Measurements from ENCODE around the gene PMEPA1.

PMEPA1 gene

DNA sequence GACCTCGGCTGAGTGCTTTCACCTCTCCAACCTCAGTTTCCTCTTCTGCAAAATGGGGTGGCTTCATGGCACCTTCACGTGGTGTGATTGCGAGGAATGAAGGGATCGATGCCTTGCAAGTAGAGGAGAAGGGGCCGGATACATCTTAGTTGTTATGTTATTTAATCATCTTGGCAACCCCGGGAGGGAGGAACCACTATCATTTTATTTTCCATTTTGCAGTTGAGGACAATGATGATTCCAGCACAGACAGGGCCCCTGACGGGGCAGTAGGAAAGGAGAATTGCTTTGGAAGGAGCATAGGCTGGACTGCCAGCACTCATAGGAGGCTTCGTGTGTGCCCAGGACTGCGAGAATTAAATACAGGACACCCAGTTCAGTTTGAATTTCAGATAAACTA is 2.5 kb upstream of the PMEPA1 start:
- no peak for DNase-seq (ENCODE audit: low read depth in 2 of 3, low spot score in 2 of 3)

DNA sequence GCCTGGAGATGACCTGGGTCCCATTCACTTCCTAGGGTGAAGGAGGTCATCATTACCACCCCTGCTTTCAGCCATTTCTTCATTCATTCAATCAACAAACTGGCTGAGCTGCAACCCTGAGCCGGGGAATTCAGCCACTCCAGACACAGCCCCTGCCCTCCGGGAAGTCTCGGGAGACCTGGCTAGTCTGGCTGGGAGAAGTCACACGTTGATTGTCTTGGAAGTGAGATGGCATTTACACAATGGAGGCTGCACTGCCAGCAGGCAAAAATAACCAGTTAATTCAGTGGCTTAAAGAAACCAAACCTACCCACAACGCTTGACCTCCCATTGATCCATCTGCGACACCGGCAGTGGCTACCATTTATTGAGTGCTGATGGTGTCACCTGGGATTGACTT is 2.0 kb upstream of the PMEPA1 start:
- no peak for DNase-seq (ENCODE audit: low read depth in 2 of 3, low spot score in 2 of 3)

DNA sequence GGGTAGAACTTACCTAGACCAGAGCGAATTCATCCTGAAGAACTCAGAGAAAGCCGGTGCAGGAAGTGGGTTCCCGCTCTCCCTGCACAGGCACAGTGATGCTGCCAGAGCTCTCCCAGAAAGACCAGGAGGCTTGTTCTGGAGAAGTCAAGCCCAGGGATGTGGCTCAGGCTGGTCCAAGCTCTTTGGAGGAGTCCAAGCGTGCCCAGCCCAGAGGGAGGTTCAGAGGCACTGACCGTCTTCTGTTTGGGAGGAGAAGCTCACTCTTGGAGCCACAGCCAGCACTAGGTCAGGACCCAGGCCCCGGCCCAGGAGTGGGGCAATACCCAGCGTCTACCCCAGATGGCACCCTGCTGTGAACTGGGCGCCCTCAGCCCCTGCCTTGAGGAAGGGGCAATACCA is 1.5 kb upstream of the PMEPA1 start:
- DNase-seq (ENCODE audit: low read depth in 2 of 3, low spot score in 2 of 3) = no peak

DNA sequence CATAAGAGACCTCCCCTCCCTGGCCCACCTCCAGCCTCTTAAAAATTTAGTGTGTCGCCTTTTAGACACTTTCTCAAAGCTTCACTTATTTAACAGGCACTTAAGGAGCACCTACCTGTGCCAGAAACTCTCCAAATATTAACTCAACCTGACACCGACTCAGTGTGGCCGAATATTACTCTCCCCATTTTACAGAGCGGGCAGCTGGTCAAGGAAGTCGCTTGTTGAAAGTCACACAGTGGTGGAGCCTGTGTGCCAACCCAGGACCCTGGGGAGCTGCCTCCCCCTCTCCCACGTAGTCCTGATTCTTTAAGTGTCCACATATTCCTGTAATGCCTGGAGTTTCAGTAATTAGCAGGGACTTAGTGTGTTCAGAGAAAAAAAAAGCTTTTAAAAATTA is 1.0 kb upstream of the PMEPA1 start:
- no peak for DNase-seq (ENCODE audit: low read depth in 2 of 3, low spot score in 2 of 3)

DNA sequence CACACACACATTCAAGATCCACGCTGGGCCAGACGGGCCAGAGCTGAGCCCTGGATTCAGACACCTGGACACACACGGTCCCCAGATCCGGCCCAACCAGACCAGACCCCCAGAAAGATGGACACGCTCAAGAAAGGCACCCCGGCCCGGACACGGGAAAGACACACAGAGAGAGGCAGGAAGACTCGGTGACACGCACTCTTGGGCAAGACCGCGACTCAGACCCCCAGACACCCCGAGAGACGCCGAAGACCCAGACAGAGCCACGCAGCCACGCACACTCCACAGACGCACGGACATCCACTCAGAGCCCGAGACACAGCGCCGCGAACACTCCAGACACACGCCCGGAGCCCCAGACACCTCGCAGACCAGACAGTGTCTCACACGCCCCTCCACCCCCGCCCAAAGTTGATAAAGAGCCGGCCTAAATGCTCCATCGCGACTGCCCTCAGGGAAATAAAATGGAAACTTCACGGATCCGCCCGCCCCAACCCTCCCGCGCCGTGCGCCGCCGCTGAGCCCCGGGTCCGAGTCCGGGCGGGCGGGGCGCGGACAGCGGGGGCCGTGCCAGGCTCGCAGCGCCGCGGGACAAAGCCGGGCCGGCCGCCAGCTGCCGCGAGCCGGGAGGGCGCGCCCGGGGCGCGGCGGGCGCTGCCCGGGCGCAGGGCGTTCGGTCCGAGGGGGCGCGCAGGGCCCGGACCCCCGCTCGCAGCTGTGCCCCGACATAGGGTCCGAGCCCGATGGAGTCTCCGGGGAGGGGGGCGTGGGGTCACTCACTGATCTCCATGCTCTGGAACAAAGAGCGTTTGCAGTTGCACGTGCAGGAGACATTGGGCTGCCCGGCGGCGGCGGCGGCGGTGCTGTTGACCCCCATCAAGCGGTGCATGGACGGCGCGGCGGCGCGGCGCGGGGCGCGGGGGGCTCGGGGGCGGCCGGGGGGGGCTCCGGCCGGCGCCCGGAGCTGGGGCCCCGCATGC is 831 bp downstream of the PMEPA1 start:
- no peak for DNase-seq (ENCODE audit: low read depth in 2 of 3, low spot score in 2 of 3)

DNA sequence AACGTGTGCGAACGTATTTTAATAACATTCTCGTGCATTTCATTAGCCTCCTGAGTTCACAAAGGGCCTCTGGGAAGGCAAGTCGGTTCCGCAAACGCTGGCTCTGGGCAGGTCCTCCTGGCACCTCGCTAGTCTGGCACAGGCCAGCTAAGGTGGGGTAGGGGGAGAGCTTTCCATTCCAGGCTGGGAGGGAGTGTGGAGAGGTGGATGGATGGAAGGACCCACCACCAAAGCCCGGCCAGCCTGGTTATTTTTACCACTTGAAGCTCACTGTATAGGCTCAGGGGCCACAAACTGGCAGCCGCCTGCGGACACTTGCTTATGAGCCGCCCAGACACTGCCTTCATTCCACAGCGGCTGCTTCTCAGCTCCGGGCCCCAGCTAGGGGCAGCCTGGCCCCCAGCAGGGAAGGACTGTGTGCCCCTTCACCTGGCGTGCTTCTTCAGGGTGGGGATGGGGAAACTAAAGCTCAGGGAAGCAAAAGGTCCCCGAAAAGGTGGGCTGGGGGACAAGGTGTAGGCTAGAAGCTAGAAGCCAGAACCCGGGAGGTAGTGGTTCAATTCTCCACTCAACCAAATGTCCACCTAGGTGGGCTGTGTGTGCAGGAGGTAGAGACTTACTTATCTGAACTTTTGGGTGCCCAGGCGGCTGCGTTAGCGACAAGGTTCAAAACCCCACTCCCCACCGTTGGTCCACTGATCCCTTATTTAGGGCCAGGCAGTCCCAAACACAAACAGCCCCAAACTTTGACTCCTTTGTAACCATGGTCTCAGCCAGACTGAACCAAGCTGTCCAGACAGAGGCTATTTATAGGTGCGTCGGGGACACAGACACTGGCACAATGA is 1.7 kb downstream of the PMEPA1 start:
- DNase-seq (ENCODE audit: low read depth in 2 of 3, low spot score in 2 of 3) = no peak

DNA sequence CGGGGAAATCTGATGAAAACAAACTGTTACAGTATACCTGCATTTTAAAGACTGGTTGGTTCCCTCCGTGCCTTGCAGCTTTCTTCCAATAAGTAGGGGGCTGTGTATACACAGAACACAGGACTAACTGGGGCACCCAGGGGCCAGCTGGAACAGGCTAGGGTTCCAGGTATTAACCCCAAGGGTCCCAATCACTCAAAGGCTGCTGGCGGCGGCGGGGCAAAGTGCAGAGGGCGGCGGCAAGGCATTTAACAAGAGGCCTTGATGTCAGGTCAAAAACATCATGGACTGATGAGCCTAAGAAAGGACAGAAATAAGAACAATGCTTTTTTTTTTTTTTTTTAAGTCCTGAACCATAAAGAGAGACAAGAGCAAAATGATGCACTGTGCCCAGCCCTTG is 2.5 kb downstream of the PMEPA1 start:
- DNase-seq (ENCODE audit: low read depth in 2 of 3, low spot score in 2 of 3) = no peak

DNA sequence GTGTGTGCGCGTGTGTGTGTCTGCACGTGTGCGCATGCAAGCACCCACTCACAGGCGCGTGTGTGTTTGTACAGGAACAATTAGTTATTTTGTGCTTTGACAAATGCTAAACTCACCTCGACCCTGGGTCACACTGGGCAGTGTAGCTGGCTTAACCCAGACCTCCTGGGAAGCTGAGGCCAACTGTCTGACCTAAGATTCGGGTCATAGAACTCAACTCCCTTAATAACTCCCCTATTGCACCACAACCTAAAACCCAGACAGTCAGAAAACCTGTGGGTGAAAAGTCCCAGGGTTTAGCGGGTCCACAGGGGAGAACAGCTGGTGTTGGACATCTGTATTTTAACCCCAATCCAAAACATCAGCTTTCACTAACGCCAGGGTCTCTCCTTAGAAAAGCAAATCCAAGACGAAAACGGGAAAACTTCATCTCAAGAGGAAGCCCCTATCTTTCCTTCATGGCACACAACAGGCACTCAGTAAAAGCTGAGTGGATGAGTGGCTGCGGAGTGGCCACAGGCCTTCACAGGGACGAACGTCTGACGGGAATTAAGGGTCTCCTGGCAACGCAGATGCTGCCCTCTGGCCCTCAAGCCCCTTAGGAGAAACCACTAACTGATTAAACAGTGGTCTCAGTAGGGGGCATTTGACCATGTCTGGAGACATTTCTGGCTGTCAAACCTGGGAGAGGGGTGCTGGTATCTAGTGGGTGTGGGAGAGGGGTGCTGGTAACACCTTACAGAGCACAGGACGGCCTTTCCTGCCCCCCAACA is 4.5 kb downstream of the PMEPA1 start:
- DNase-seq (ENCODE audit: low read depth in 2 of 3, low spot score in 2 of 3) = no peak

DNA sequence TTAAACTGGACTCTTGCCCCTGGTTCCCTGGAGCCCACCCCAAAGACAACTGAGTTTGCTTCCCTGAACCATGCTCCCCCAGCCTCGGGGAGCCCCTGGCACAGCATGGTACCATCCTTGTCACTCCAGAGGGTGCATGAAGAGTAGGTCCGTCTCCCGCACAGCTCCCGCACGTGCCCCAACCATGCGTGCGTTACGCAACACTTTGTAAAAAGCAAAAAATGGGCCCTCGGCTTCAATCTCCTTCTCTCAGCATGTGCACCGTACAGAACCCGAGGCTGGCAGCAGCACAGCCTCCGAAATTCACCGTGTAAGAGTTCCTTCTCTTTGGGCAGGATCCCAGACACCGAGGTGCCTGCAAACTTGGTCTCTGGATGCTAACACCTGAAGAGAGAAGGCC is 5.6 kb downstream of the PMEPA1 start:
- DNase-seq (ENCODE audit: low read depth in 2 of 3, low spot score in 2 of 3) = no peak

DNA sequence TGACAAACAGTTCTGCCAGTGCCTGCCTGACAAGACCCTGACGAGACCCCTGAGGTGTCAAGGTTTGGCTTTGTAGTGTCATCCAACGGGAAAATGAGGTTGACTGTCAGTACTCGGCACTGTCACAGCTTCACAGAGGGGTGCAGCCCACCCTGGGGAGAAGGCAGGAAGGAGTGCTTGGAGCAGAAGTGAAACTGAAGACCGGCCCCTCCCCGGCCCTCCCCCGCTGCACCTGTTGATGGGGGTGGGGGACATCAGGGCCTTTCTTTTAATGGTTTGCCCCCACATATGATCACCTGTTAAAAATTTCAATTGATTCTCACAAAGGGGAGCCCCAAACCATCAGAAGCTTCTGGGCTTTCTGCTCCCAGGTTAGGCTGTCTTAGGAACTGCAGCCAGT is 6.8 kb downstream of the PMEPA1 start:
- DNase-seq (ENCODE audit: low read depth in 2 of 3, low spot score in 2 of 3) = no peak

DNA sequence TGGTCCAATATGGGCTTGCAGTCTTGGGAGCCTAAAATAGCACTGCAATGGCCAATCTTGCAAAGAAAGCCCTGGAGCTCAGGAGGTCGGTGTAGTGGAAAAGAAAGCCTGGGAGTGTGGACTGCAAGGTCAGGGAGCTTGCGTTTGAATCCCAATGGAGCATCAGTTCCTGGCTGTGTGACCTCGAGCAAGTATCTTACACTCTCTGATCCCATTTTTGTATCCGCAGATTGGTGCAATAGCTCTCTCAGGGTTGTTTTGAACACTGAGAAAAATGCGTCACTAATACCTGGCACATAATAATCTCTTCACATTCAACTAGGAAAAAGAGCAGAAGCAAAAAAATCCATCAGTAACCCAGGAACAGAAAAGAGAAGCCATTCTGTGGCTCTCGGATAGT is 7.3 kb downstream of the PMEPA1 start:
- DNase-seq (ENCODE audit: low read depth in 2 of 3, low spot score in 2 of 3) = no peak

DNA sequence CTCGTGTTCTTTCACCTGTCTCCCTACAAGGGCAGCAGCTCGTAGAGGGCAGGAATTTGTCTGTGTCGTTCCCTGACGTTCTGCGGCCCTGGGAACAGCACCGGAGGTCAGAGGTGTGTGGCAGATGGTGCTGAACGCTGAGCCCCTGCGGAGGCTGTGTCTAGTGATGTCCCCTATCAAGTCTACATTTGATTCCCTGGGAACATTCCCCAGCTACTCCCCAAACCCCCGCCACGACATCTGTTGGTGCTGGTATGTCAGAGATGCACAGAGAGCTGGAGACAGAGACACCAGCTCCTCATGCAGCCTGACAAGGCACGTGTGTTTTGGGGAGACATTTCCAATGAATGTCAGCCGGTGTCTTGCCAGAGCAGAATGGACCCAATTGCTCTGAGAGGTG is 7.7 kb downstream of the PMEPA1 start:
- DNase-seq (ENCODE audit: low read depth in 2 of 3, low spot score in 2 of 3) = no peak

DNA sequence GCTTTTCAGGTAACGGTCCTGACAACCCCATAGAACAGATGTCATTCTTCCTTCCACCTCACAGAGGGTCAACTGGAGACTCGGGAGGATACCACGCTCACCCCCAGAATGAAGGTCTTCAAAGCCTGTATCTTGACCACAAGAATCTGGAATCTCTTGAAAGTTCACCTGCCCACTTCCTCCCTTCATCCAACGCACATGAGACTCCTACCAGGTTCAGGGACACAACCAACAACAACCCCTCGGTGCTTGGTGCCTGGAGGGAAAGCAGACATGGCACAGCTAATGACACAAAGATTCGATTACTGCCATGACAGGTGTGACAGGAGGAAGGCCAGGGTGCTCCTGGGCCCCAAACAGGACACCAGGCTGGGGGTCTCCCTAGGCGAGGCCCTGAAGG is 8.2 kb downstream of the PMEPA1 start:
- no peak for DNase-seq (ENCODE audit: low read depth in 2 of 3, low spot score in 2 of 3)

DNA sequence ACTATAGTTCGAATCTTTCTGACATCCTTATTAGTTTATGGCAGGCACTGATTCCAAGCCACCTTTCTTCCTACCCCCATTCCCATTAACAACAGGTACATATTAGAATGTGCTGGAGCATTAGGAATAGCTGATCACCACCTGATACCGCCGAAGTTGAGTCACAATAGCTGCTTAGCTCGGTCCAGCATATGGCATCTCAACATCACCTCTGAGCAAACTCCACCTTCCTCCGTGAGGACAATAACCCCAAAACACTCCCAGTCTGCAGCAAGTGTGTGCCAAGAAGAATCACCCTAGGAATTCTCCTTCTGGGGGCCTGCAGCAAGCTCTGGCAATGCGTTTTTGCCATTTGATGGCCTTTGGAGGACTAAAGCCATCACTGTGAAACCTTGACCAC is 8.7 kb downstream of the PMEPA1 start:
- DNase-seq (ENCODE audit: low read depth in 2 of 3, low spot score in 2 of 3) = no peak

DNA sequence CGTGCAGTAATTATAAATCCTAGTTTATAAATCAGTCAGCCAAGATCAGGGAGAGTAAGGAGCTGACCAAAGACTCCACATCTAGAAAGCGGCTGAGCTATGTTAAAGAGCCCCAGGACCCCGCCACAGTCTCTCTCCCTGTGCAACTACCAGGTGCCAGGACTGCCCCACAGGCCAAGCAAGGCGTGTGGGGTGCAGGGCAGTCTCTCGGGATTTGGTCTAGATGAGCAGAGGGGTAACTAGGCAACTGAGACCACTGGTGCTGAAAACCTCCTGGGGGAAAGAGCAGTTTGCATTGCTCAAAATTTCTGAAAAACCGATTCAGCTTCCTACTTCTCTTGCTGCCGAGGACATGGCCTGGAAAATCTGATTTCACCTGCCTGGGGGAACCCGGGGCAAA is 10.4 kb downstream of the PMEPA1 start:
- DNase-seq (ENCODE audit: low read depth in 2 of 3, low spot score in 2 of 3) = no peak

DNA sequence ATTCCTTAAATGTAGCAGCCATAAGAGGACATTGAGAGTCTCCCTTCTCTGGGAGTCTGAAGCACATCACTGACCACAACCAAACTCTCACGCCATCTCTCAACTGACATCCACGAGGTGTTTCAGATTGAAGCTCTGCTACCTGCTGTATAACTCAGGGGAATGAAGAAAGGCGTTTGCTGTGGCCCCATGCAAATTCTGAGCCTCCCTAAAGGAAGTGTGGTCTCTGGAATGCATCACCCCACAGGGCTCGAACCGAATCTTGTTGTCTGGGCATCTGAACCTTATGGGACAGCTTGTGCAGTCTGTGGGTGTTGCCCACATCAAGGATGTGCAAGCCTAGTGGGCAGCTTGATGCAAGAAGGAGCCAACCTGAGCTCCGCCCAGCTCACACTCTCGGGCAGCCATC is 10.9 kb downstream of the PMEPA1 start:
- DNase-seq (ENCODE audit: low read depth in 2 of 3, low spot score in 2 of 3) = no peak

DNA sequence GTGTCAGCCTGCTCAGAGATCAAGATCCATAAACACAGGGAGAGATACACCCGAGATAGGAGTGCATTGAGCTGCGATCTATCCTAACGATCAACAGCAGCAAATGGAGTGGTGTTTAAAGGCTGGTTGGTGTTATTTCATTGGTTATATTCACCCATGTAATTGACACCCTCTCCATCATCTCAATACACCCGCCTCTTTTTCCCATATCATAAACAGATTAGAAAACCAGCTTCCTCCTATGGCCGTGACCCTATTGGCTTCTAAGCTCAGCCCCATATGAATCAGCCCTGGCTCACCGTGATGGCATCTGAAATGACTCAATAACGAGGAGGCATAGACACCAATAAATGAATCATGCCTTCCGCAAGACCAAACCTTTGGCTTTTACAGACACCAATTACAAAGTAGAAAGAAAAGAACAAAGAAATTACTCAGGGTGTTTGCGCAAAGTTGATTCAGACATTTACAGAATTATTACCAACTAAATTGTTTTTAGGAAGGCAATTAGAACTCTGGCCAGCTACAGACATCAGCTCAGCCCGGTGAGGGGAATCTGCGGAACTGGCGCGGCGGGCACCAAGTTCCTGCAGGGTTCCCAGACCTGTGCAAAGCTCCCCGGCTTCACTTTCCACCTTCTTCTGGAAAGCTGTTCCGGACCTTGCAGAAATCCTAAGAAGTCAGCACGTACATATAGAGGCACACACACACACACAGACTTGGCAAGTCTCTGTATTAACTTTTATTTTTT is 11.5 kb downstream of the PMEPA1 start:
- DNase-seq (ENCODE audit: low read depth in 2 of 3, low spot score in 2 of 3) = peak in 2 of 3 experiments; percentile 26 to 44

DNA sequence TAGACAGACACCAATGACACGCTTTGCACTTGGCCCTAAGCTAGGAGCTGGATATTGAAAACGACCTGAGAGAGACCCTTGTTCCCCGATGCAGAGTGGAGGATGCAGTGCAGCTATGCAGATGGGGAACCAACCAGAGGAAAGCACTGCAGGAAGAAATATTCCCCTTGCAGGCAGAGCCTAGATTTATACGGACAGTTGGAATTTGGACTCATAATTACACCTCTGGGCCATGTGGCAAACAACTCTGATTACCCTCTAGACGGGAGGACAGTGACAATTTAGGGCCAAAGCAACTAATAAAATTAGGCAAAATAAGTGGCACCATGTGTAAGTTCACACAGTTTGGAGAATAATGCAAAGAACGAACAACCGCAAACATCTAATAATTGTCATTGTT is 12.3 kb downstream of the PMEPA1 start:
- no peak for DNase-seq (ENCODE audit: low read depth in 2 of 3, low spot score in 2 of 3)

DNA sequence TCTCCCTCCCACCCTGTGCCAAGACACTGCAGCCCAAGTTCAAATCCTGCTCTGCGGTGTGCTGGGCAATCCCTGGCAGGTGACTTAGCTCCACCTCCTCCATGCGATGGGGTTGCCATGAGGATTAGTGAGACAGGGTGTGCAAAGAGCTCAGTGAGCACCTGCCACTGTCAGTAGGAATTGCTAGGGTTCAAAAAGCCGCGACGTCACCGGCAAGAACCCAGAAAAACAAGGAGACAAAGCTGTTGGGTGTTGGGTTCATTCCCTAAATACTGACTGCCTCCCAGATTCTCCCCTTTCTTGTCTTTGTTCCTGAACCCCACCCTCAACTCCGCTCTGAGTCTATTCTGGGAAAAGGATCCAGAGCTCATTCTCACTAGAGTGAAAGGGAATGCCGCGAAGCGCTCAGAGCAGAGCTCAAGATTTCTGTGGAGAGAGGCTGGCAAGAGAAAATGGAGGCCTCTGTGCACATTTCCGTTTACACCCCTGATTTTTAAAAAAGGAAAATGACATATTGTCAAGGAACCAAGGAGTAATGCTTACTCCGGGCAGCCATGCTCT is 13.3 kb downstream of the PMEPA1 start:
- no peak for DNase-seq (ENCODE audit: low read depth in 2 of 3, low spot score in 2 of 3)

DNA sequence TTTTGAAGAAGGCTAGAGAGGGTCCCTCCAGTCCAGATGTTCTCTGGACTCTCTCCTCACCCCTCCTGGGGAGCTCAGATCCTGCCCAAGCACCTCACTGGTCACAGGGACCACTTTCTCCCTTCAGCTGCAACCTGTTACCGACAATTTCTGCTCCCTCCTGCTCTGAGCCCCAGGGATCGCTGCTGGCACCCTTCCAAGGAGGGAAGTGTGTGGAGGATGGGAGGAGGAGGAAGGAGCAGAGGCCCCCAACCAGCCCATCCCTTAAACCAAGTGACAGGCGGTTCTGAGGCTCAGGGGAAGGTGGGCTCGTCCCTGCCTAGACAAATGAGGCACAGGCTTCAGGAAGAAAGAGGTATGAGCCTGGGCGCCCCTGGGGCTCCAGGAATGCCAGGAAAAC is 13.9 kb downstream of the PMEPA1 start:
- DNase-seq (ENCODE audit: low read depth in 2 of 3, low spot score in 2 of 3) = no peak
